HG03135 (cell line): Measurements from ENCODE around the gene KCNIP3.

Experiments
- ATAC-seq: cut with Tn5 transposase; IDR thresholded peaks from one replicate; pipeline ENCODE4 v1.9.1; 2021; ENCODE audit warnings: mild to moderate bottlenecking, moderate library complexity; ENCODE audit not compliant: unreplicated experiment

Gene KCNIP3

DNA sequence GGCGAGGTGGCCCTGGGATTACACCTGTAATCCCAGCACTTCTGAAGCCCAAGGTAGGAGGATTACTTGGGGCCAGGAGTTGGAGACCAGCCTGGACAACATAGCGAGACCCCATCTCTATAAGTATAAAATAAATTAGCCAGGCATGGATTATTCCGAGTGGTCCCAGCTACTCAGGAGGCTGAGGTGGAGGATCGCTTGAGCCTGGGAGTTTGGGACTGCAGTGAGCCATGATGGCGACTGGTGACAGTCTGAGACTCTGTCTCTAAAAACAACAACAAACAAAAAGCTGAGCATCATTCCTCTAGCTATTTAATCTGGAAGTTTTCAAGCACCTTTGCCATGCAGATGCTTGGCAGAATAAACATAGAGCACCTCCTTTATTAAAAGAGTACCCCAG, 83.6 kb downstream of the KCNIP3 start:
- ATAC-seq = no peak

DNA sequence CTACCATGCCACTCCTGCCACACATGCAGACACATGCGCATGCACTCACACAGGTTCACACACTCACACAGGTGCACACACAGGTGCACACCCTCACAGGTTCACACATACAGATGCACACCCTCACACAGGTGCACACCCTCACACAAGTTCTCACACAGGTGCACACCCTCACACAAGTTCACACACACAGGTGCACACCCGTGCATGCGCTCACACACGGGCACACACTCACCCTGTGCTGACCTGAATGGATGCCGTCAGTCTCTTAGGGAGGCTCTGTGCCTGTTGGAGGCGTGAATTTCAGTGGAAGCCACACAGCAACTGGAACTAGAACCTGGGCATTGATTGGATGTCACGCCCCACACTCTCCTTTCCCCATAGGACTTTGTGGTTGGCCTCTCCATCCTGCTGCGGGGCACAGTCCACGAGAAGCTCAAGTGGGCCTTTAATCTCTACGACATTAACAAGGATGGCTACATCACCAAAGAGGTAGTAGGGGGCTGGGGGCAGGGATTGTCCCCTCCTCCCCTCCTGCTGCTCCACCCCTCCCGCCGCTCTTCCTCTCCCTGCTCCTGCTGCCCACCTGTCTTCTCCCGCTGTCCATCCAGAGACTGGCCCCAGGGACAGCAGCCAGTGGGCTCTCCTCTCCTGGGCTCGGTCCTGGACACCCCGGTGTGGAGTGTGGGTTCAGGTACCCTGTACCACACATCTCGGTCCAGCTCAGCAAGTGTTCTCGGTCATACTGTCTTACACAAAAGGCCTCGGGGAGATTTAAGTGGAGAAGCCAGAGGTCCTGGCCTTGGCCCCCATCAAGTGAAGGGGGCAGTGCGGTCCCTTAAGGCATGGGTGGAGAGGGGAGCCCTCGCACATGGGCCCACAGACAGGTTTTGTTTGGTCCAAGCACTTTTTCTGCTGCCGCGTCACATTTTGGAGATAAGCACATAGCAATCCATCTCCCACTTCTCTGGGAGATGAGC, 84.4 kb downstream of the KCNIP3 start:
- no peak for ATAC-seq

DNA sequence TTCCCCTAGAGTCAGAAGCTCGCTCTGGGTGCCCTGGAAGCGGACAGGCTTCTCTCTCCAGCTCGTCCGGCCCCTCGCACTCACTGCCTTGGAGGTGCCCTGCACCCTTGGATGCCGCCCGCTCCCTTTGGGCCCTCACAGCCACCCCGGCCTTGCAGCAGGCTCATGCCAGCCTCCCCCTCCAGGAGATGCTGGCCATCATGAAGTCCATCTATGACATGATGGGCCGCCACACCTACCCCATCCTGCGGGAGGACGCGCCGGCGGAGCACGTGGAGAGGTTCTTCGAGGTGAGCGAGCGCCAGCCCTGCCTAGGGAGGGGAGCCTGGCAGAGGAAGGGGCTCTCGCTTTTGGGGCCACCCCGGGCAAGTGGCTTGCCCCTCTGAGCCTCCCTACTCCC, 85.0 kb downstream of the KCNIP3 start:
- no peak for ATAC-seq

DNA sequence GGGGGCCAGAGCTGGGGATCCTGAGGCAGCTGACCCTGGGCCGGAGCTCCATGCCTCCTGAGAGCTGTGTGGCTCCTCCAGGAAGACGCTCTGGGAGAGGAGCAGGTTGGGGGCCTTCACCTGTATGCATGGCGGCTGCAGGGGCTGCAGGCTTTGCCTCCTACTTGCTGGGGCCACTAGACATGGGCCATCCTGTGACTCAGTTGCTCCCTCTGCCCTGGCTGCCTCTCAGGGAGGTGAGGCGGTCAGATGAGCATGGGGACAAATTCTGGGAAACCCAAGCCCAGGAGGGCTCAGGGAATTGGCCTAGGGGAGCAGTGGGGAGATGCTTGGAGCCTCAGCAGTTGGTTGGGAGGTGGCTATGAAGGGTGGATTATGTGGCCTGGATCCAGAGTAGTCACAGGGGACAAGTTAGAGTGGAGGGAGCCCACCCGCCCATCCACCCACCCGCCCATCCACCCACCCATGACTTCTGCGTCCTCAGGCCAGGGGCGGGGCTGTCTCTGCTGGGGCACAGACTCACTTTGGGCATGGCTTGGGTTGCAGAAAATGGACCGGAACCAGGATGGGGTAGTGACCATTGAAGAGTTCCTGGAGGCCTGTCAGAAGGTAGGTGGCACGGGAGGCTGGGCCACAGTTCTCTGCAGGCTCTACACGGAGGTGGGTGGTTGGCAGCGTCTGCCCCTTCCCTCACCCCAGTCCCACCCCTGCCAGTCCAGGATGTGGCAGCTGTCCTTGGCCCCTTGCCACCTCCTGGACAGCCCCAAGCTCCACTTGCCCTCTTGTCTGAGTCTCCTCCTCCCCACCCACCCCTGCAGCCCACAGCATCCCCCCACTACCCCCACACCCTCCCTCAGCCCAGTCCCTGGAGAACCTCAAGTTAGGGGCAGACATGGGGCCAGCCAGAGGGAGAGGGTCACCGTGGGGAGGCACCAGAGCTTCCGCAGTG, 85.8 kb downstream of the KCNIP3 start:
- ATAC-seq = no peak

DNA sequence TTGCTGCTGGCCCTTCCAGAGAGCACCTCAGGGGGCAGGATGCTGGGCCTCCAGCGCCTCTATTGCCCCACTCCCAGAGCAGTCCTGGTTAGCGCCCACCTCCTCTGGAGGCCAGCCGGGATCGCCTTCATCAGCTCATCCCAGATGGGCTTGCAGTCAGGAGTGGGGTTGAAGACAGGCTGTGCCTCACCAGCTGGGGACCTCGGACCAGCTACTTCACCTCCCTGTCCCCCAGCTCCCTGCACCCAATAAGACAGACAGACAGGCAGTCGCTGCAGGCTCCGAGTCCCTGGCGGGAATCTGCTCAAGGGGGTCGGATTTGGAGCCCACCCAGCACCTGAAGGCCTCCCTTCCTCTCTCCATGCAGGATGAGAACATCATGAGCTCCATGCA, 86.5 kb downstream of the KCNIP3 start:
- no peak for ATAC-seq

DNA sequence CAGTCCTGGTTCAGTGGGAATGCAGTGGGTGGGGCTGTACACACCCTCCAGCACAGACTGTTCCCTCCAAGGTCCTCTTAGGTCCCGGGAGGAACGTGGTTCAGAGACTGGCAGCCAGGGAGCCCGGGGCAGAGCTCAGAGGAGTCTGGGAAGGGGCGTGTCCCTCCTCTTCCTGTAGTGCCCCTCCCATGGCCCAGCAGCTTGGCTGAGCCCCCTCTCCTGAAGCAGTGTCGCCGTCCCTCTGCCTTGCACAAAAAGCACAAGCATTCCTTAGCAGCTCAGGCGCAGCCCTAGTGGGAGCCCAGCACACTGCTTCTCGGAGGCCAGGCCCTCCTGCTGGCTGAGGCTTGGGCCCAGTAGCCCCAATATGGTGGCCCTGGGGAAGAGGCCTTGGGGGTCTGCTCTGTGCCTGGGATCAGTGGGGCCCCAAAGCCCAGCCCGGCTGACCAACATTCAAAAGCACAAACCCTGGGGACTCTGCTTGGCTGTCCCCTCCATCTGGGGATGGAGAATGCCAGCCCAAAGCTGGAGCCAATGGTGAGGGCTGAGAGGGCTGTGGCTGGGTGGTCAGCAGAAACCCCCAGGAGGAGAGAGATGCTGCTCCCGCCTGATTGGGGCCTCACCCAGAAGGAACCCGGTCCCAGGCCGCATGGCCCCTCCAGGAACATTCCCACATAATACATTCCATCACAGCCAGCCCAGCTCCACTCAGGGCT, 87.9 kb downstream of the KCNIP3 start:
- no peak for ATAC-seq

DNA sequence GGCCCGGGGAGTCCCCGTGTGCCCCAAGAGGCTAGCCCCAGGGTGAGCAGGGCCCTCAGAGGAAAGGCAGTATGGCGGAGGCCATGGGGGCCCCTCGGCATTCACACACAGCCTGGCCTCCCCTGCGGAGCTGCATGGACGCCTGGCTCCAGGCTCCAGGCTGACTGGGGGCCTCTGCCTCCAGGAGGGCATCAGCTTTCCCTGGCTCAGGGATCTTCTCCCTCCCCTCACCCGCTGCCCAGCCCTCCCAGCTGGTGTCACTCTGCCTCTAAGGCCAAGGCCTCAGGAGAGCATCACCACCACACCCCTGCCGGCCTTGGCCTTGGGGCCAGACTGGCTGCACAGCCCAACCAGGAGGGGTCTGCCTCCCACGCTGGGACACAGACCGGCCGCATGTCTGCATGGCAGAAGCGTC, 88.4 kb downstream of the KCNIP3 start:
- ATAC-seq = no peak

DNA sequence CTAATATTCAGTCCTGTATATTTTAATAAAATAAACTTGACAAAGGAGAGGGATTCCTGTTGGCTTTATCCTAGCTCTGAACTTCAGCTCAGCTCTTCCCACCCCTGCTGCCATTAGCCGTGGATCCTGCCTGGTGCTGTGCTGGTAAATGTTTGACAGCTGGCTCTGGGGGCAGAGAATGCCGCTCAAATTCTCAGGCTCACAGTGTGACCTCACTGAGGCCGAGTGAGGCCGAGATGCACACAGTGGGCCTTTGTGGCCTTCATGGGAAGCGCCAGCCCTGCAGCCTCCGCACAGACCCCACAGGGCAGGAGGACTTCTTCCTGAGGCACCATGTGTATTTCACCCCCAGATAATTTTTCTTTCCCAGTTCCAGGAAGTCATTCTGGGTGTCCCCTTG, 88.9 kb downstream of the KCNIP3 start:
- no peak for ATAC-seq

DNA sequence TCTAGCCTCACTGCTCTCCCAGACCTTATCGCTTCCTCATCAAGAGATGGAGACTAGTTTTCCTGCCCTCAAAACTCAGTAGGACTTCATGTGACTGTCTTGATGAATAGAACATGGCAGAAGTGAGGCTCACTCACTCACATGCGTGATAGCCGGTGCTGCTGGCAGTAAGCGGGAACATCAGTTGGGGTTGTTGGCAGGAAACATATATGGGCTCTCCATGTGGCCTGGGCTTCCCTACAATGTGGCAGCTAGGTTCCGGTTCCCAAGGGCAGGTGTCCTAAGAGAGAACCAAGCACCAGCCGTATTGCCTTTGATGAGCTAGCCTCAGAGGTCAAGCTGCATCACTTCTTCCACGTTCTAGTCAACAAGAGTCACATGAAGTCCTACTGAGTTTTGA, 90.2 kb downstream of the KCNIP3 start:
- ATAC-seq = no peak

DNA sequence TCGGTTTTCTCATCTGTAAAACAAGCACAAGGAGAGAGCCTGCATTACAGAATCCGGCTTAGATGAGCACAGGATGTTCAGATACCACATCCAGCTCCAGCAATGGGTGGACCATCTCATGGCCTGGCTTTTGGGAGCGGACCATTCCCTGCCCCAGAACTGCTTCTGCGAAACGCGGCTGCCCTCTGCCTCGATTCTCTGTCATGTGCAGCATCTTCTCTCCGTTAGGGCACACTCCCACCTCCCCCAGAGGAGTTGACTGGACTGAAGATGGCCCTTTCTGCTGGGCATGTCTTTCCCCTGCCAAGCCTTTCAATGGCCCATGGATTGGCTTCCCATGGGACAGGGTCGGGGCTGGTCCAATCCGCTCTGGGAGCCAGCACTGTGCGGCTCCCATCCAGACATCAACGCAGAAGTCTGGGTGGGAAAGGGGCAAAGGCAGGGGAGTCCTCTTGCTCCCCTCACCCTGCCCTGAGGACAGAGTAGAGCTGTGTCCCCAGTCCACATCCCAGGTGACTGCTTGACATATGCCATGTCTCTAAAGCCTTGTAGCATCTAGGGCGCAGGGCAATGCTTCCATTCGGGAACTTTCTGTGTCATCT, 91.0 kb downstream of the KCNIP3 start:
- no peak for ATAC-seq

DNA sequence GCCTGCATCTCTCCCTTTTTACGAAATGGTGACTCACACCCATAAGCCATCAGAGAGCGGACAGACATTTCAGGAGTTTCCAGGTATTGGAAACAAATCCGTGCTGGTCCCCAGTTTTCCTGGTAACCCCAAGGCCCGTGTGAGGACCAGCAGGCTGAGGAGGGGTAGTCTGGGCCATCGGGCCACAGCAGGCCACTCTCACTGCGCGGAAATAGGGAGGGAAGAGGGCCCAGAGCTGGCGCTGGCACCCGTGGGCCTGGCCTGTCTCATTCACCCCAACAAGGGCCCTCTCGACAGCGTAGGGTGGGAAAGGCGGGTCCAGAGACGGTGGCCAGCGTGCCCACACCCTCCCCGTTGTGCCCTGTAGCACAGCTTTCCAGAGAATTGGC, 91.7 kb downstream of the KCNIP3 start:
- ATAC-seq = no peak

DNA sequence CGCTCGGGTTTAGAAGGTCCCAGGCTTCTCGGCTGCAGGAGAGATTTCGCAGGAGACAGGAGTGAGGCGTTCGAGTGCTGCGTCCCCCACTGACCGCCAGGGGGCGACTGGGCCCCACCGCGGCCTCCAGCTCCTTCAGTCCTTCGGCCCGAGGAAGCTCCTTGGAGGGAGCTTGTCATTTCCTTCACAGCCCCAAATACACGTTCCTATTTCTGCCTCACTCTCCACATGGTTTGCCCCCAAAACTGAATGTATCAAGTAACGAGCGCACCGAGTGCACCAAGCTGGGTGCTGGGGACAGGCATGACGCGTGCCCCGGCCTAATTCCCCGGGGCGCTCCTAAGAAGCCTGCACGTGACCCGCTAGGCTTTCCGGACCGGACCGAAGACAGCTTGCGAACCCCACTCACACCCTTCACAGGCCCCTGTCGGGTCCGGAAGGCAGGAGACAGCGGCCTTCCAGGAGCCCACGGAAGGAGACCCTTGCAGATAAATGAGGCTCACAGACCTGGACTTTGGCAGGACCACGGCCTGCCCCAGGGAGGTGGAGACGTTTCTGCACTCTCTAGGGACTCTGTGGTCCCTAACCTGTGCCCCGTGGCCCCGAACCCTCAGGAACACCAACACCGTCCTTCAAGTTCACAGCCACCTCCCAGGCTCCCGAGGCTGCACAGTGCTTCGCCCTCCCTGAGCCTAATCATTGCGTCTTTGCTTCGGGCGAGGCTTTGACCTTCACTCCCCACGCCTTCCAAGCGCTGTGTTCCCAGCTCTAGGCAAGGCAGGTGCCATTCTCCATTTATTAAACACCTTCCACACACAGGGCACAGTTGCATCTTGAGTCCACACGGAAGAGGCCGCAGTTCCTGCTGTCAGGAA, 92.3 kb downstream of the KCNIP3 start:
- no peak for ATAC-seq

DNA sequence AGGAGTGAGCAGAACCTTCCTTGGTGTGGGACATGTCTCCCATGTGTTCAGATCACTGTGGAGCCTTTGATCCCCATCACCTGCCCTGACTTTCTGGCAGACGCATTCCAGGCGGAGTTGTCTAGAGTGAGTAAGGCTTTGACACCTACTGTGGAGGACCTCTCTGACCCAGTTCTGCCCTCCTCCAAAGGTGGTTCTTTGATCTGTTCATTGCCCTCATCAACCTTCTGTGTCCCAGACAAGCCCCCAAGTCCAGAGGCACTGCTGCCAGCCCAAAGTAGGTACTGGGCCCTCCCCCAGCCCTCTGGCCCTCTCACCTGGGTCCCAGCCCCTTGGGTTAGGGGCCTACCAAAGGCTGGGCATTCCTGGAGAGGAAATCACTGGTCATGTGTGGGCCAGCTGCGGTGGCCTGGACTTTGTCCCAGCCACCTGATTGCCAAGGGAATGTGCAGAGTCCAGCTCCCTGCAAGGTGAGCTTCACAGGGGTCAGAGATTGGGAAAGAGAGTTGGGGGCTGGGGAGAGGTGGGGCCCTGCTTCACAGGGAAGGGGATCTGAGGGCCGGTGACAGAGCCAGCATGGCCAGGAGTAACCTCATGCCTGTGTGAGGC, 93.2 kb downstream of the KCNIP3 start:
- no peak for ATAC-seq

DNA sequence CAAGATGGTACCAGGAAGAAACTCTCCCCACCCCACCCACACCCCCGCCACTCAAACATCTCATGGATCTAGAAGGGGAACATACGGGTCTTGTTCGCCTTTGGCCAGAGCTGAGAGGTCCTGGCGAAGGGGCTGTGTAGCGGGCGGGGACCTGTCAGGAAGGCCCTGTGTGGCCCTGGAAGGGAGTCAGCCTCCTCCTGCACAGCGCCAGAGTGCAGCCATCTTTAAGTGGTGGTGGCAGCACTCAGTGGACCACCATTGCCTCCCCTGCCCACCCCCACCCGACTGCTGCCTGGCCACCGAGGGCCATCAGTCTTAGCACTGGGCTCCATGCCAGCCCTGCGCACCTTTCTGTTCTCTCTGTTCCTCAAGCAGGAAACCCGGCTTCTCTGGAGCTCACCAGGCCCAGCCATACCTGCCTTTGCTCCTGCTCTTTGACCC, 93.8 kb downstream of the KCNIP3 start:
- no peak for ATAC-seq

DNA sequence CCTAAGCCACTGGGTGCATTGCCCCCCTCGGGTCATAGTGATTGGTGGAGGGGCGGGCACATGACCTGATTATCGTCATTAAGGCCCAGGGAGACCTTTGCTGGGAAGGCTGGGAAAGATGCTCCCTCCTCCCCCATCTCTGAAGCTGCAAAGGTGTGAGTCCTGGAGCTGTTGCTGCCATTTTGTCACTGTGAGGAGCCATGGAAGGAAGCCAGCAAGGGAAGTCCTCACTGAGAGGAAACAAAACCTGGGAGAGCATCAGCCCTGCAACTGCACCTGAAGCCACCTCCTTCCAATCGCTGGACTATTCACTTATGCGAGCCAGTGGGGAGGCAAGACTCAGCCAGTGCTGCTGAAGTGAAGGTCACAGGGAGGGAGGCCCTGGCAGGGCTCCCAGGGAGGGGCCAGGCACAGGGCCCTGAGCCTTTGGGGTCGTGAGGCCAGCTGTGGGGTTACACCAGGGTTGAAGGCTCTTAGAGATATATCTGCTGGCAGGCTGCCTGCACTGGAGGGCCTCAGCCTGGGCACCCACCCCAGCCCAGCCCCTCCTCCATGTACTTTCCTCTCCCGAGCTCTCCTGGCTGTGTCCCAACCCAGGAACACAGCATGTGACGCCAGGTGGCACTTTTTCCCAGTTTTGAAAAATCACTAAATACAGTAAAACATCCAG, 94.6 kb downstream of the KCNIP3 start:
- ATAC-seq = no peak

DNA sequence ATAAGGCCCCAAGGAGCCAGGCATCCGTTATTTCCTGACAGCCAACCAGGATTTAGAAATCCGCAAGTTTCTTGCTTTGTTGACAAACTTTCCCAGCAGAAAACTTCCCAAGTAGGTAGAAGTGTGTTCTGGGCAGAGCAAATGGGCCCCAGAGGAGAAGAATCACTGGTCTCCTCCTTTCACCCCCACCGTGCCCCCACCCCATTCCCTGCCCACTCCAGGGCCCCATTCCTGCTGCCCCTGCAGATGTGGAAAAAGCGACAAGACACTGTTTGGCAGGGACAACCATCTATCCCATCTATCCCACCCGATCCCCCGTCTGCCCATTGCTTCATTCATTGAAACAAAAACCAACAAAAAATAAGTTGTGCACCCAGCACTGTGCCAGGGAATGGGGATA, 95.2 kb downstream of the KCNIP3 start:
- no peak for ATAC-seq

DNA sequence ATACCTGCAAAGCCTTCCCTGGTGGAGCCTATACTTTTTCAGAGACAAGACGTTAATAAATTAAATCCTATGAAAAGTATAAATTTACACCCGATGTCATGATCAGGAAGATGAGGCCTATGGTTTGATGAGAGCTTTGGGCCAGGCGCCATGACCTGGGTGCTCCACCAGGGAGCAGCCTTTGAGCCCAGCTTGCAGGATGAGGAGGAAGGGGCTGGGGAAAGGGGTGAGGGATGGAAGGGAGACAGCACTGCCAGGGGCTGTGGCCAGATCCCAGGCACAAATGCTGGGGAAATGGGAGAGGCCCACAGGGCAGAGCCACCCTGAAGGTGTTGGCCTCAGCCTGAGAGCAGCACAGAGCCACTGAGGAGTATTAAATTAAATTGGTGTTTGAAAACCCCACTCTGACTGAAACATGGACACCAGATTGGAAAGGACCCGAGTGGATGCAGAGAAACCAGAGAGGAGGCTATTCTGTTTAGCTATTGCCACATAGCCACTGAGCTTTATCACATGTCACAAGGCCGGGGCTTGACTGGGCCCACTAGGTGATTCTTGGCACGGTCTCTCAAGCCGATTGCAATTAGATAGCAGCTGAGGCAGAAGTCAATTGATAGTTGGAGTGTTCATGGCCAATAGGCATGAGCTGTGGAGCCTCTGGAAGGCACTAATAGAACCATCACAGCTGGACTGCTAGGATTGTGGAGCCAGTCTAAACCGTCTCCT, 95.7 kb downstream of the KCNIP3 start:
- ATAC-seq = no peak

DNA sequence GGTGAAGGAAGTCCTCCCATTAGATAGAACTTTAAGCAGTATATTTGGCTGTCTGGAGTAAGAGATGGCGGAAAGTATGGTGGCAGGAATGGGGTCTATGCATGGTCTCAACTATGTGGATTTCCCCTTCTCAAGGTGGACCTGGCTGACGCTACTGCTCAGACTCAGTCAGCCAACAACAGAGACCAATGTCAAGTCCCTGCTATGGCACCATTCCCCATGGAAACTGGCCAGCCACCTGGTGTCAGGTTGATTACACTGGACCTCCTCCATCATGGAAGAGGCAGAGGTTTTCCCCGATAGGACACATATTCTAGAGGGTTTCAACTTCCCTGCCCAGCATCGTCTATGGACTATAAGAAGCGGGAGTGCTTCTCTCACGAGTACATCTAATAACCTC, 96.8 kb downstream of the KCNIP3 start:
- ATAC-seq = no peak
